Nephron (organoid): ENCODE data around the gene SP2.

Experiments used
- H3K27ac Mint-ChIP-seq, 3 experiments: 2 replicates each; pipeline ENCODE4 v1.8.0; 2020; ENCODE audit warnings: mixed read lengths in 3 of 3, mild to moderate bottlenecking in 2 of 3, moderate library complexity in 1 of 3
- H3K27me3 Mint-ChIP-seq: 2 replicates; pipeline ENCODE4 v1.8.0; 2021; ENCODE audit warnings: low read depth, mild to moderate bottlenecking, moderate library complexity, mixed read lengths
- H3K36me3 Mint-ChIP-seq: 2 replicates; pipeline ENCODE4 v1.8.0; 2020; ENCODE audit warnings: low read depth, mixed read lengths
- H3K4me1 Mint-ChIP-seq: 2 replicates; pipeline ENCODE4 v1.8.0; 2020; ENCODE audit warnings: mixed read lengths
- H3K4me3 Mint-ChIP-seq, 3 experiments: 2 replicates each; pipeline ENCODE4 v1.8.0; 2020; ENCODE audit warnings: mild to moderate bottlenecking in 3 of 3, mixed read lengths in 3 of 3, moderate library complexity in 2 of 3
- H3K9me3 Mint-ChIP-seq: 2 replicates; pipeline ENCODE4 v1.8.0; 2020; ENCODE audit warnings: mixed read lengths
- CTCF ChIP-seq, 3 experiments: fragments of 200-600 bp; sonication (generic); IDR thresholded peaks; one replicate each; pipeline ENCODE4 v1.5.0; 2021; ENCODE audit warnings: antibody characterized with exemption in 3 of 3; ENCODE audit not compliant: unreplicated experiment in 3 of 3

Gene SP2

DNA sequence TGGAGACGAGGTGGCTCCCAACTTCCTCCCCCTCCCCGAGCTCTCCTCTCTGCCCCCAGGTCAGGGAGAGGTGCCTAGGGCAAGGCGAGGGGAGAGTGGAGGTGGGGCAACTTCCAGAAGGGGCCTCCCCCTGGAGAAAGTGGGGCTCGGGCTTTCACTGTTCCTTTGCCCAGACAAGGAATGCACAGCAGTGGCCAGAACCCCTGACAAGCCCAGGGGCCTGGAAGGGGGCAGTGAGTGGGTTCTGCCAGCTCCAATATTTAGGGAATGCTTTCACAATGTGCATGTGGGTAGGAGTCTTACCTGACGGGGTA lies 11.7 kb upstream of the SP2 start:
- no peaks in the 10 kb centered on the region for H3K36me3 Mint-ChIP-seq
- TF ChIP-seq CTCF (IDR thresholded peaks at IDR 0.05; ENCODE audit: unreplicated experiment in 3 of 3), result no peak
- no peaks in the 10 kb centered on the region for H3K9me3 Mint-ChIP-seq
- H3K4me1 Mint-ChIP-seq, result peaks cover 29% of the 10 kb centered on the region
- peaks cover 44% of the 10 kb centered on the region for H3K27me3 Mint-ChIP-seq
- peak overlapping the region in 1 of 3 experiments; percentile 2 for H3K4me3 Mint-ChIP-seq
- H3K27ac Mint-ChIP-seq, result peak overlapping the region; percentile 64 to 70 (median 69)

DNA sequence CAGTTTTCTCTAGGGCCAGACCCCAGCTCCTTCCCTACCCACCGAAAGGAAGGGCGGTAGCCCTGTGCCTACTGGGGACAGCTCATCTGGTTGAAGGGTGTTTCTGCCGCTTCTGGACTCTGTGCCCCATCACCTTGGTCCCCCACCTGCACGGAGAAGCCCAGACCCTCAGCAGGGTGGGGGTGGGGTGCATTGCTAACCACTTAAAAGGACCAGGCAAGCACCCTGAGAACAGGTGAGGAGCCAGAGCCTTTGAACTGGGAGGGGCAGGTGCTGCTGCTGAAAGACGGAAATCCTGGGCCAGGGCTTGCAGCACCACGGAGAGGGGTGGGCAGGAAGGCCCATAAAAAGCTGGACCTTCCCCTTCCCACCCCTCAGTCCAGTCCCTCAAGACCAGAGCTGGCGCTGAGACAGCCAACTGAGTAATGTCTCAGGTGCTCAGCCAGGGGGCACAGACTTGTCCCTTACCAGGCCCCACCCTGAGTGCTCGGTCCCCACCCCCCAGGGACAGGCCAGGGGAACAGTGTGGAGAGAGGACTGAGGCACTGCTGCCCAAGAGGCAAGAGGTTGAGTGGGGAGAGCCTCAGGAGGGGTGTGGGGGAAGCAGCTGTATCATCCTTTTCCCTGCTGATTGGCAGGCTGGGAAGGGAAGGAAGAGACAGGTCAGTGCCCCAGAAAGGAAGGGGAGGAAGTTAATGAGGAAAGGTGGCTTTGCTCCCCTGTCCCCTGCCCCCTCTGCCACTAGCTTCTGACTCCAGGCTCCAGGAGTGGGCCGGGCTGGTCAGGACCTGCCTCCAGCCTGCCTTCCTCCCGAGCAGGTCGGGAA lies 10.9 kb upstream of the SP2 start:
- no peak for TF ChIP-seq CTCF (IDR thresholded peaks at IDR 0.05; ENCODE audit: unreplicated experiment in 3 of 3)
- Mint-ChIP-seq H3K4me3 (peak overlapping the region in 2 of 3 experiments; percentile 49 to 53), H3K4me1 (peaks cover 29% of the 10 kb centered on the region), H3K27ac (peak overlapping the region; percentile 64 to 89 (median 75)), H3K9me3 (no peaks in the 10 kb centered on the region), H3K36me3 (no peaks in the 10 kb centered on the region), H3K27me3 (peaks cover 44% of the 10 kb centered on the region)

DNA sequence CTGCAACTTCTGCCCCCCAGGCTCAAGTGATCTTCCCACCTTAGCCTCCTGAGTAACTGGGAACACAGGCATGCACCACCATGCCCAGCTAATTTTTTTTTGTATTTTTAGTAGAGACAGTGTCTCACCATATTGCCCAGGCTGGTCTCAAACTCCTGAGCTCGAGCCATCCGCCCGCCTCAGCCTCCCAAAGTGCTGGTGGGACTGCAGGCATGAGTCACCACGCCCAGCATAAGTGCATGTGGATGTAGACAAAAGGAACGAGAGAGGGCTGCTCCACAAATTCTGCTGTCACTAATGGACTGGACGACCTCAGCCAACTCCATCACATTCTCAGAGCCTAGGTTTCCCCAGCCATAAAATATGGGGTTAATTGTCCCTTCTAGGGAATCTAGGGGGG lies 7.7 kb upstream of the SP2 start:
- no peaks in the 10 kb centered on the region for H3K36me3 Mint-ChIP-seq
- H3K4me1 Mint-ChIP-seq, result peaks cover 22% of the 10 kb centered on the region
- no peak overlapping the region for H3K4me3 Mint-ChIP-seq
- no peak for TF ChIP-seq CTCF (IDR thresholded peaks at IDR 0.05; ENCODE audit: unreplicated experiment in 3 of 3)
- no peaks in the 10 kb centered on the region for H3K9me3 Mint-ChIP-seq
- no peak overlapping the region for H3K27ac Mint-ChIP-seq
- peaks cover 25% of the 10 kb centered on the region for H3K27me3 Mint-ChIP-seq

DNA sequence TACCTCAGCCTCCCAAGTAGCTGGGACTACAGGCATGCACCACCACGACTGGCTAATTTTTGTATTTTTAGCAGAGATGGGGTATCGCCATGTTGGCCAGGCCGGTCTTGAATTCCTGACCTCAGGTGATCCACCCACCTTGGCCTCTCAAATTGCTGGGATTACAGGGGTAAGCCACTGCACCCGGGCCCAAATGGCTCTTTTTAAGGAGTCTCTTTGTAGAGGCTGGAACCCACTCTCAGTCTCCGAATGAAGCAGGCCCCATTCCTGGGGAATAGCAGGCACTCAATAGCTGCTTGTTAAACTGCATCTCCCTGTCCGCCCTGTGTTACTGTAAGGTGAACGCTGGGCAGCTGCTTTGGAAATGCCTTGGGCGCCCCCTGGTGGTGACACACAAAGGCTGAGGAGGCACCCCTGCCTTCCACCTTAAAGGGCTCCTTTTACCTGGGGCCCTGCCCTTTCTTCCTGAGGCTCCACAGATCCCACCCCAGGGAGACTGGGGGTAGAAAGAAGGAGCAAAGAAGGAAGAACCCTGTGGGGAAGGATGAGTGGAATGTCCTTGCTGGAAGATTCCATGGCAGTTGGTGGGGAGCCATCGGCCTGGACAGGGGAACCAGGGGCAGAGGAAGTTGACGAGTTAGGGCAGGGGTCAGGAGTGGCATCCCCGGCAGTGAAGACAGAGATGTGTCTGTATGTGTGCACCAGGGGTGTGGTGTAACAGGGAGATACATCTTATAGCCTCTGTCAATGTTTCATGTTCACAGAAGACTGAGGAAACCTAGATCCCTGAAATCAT lies 6.1 kb upstream of the SP2 start:
- Mint-ChIP-seq H3K27ac (peak overlapping the region in 2 of 3 experiments; percentile 25 to 33), H3K9me3 (no peaks in the 10 kb centered on the region), H3K4me3 (peak overlapping the region in 2 of 3 experiments; percentile 20 to 56), H3K4me1 (peaks cover 14% of the 10 kb centered on the region), H3K27me3 (peaks cover 10% of the 10 kb centered on the region), H3K36me3 (no peaks in the 10 kb centered on the region)
- TF ChIP-seq CTCF (IDR thresholded peaks at IDR 0.05; ENCODE audit: unreplicated experiment in 3 of 3), result peak; percentile 96 to 98 (median 97)

GRCh38 chr17:47891545-47892088 lies 4.4 kb upstream of the SP2 start:
- no peaks in the 10 kb centered on the region for H3K36me3 Mint-ChIP-seq
- H3K27me3 Mint-ChIP-seq, result peaks cover 10% of the 10 kb centered on the region
- peak overlapping the region; percentile 28 to 47 (median 32) for H3K4me3 Mint-ChIP-seq
- no peak overlapping the region for H3K27ac Mint-ChIP-seq
- no peaks in the 10 kb centered on the region for H3K9me3 Mint-ChIP-seq
- H3K4me1 Mint-ChIP-seq, result peaks cover 8% of the 10 kb centered on the region
- TF ChIP-seq CTCF (IDR thresholded peaks at IDR 0.05; ENCODE audit: unreplicated experiment in 3 of 3), result no peak
